GM18498 (cell line): ENCODE results near the gene TMEM82.
A peak's percentile ranks its signal among the peaks of the same experiment; 100 is the strongest.
"Not testable (repeated sequence)": the region's sequence is repeated elsewhere in the genome, so short reads cannot be mapped to it uniquely, and the experiment has no call there.

Source experiments
- ATAC-seq: cut with Tn5 transposase; IDR thresholded peaks from one replicate; pipeline ENCODE4 v1.9.1; 2021; ENCODE audit warnings: mild to moderate bottlenecking, moderate library complexity; ENCODE audit not compliant: unreplicated experiment

Gene TMEM82

DNA sequence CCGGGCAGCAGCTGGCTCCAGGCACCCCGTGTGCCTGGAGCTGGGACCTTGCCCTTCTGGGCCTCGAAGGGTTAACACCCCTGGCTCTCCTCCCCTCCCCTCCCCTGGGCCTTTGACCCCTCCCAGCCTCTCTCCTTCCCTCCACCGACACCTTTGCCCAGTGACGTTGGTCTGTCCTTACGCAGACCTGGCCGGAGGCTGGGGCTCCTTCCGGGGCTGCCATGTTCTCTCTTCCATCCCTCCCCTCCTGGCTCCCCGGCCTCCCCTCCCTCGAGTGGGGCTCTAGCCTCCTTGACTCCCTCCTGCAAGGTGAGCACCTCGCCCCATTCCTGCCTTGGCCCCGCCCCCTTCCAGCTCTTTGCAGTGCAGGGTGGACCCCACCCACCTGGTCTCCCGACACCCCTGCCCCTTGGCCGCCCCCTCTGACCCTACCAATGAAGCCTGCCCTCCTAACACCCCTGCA, at the start of gene TMEM82:
TMEM82 (plus strand) TSS at position 161 of the 463 bp plus-strand sequence; CDS start at position 222, 61 bp downstream.
- no peak for ATAC-seq

DNA sequence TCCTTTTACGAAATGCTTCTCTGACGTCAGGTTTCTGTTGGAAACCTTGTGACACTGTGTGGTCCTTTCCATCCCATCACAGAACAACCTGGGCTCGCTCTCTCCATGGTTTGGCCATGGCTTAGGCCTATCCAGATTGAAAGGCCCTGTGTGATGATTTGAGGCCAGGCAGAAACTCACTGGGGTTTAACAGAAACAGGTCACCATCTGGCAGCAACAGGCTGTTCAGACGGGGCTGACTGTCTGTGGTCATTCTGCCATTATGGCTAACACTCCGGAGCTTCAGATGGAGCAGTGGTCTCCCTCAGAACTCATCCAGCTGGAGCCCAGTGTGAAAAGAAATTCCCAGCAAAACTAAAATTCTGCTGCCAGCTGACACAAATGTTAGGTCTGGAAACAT, 48.9 kb upstream of the TMEM82 start:
- no peak for ATAC-seq

DNA sequence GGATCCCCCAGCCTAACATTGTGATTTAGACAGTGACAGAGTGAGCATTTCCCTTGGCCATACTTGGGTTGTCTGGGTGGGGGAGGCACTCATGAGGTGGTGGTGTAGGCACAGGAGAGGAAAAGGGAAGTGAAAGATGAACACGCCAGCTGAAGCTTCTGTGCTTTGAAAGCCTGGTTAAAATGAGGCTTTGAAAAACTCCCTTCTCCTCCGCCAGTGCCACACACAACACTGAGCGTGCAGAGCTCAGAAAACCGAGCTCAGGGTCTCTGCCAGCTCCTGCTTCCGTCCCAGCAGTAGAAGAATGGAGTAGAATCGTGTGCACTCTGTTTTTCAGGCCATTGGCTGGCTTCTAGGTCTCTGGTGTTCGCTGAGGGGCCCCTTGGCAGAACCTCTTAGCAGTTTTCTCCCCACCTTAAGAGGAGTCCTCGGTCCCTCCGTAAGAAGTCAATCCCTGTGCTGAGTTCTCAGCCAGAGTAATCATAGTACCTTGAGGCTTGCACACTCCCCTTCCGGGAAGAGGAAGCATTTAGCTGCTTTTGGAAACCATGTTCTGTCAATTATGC, 45.3 kb upstream of the TMEM82 start:
- peak; percentile 90 for ATAC-seq

DNA sequence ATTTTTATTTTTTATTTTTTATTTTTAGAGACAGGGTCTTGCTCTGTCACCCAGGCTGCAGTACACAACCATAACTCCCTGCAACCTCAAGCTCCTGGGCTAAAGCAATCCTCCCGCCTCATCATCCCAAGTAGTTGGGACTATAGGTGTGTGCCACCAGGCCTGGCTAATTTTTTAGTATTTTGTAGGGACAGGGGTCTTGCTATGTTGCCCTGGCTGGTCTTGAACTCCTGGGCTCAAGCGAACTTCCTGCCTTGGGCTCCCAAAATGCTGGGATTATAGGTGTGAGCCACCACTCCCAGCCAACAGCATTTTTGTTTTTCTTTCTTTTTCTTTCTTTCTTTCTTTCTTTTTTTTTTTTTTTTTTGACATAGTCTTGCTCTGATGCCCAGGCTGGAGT, 44.1 kb upstream of the TMEM82 start:
- ATAC-seq, result no peak

DNA sequence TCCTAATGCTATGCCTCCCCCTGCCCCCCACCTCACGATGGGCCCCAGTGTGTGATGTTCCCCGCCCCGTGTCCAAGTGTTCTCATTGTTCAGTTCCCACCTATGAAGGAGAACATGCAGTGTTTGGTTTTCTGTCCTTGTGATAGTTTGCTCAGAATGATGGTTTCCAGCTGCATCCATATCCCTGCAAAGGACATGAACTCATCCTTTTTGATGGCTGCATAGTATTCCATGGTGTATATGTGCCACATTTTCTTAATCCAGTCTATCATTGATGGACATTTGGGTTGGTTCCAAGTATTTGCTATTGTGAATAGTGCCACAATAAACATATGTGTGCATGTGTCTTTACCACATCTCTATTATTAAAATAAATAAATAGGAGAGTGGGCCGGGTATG, 43.0 kb upstream of the TMEM82 start:
- ATAC-seq, result not testable (repeated sequence)

DNA sequence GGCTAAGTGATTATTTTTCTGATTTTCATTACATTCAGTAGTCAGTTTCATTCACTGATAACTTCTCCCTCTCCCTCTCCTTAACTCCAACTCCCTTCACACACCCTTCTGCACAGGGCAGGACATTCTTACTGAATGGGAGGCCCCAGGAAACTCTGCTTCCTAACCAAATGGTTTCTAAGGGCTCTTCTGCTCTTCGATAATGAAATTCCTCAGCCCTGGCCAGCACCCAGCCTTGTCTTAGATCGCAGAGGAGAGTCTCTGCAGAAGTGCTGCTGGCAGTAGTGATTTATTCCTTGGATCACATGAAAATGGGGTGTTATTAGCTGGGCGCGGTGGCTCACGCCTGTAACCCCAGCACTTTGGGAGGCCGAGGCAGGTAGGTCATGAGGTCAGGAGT, 41.8 kb upstream of the TMEM82 start:
- no peak for ATAC-seq

DNA sequence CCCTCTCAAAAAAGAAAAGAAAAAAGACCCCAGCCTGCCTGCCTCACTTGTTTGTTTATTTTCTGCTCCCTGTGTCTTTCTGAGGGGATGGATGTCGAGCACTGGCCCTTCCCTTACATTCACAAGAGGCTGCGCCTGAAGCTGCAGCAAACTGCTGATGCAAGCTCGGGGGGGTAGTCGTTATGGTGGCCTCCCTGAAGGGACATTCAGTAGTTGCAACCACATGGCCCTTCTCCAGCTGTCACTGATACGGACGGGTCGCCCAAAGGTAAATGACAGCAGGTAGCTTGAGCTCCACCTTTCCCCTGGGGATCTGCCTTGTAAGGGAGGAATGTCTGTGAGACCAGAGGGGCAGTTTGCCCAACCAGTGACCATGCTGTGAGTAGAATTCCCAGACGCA, 40.5 kb upstream of the TMEM82 start:
- ATAC-seq, result no peak

DNA sequence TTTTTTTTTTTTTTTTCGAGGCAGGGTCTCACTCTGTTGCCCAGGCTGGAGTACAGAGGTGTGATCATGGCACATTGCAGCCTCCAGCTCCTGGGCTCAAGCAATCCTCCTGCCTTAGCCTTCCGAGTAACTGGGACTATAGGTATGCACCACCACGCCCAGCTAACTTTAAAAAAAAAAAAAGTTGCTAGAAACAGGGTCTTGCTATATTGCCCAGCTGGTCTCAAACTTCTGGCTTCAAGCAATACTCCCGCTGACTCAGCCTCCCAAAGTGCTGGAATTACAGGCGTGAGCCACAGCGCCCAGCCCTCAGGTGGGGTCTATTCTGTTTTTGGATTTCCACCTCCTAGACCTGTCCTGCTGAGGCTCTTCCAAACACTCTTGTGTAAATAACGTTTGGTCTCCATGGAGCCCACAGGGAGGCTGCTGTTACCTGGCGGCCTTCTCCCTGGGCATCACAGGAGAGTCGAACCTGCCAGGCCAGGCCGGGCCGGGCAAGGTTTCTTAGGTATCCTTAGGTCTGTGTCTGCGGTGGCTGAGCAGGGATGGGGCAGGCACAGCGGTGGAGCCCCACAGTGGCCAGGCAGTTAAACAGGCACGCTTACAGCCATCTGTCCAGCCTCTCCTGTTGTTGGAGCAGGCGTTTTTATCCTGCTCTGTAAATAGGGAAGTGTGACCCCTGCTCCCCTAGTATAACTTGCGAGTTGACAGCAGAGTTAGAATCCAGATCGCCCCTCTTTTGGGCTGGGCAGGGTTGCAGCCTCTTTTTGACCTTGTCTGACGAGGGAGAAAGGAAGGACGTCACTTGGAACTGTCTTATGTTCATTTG, 39.4 kb upstream of the TMEM82 start:
- no peak for ATAC-seq

DNA sequence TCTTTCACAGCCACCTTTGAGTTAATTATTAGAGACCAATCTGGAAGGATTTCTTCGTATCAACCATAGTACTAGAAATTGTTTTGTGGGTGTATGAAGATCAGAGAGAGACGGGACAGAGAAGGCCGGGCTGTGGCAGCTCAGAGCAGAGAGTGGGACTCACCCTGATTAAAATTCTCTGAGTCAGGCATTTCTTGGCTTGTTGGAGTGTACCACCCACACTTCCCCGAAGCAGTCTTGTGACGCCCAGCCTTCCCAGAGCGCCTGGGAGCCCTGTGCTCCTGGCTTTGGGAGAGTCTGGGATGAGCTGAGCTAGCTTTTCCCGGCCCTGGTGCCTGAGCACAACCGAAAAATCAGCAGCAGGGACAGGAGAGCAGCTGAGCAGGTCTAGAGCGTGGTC, 38.7 kb upstream of the TMEM82 start:
- no peak for ATAC-seq

DNA sequence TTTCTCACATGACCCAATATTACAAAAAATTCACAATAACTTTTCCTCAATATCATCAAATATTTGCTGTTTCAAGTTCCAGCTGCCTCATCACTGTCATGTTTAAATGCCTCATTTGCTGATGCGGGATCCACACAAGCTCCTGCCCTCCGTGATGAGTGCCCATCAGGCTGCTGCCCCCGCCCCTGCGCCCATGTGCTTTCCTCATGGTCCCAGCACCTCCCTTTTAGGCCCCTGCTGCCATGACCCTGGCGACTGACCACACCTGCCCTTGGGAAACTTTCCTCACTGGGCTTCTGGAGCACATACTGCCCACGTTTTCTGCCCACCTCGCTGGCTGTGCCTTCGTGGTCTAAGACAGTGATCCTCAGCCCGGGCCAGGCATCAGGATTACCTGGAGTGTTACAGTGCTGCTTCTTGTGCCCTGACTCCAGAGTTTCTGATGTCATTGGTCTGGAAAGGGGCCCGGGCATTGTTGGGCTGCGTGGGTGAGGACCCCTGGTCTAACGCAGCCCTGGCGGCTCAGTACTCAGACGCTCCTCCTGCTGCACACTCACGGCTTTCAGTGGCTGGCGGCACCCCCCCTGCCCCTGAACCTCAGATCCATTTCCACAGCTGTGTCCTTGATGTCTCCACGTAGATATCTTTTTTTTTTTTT, 37.6 kb upstream of the TMEM82 start:
- no peak for ATAC-seq

DNA sequence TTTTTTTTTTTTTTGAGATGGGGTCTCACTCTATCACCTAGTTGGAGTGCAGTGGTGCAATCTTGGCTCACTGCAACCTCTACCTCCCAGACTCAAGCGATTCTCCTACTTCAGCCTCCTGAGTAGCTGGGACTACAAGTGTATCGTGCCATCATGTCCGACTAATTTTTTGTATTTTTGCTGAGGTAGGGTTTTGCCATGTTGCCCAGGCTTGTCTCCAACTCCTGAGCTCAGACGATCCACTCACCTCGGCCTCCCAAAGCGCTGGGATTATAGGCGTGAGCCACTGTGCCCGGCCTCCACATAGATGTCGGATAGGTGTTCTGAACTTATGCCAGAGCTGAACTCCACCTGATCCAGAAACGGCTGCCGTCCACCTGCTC, 37.1 kb upstream of the TMEM82 start:
- ATAC-seq, result no peak

DNA sequence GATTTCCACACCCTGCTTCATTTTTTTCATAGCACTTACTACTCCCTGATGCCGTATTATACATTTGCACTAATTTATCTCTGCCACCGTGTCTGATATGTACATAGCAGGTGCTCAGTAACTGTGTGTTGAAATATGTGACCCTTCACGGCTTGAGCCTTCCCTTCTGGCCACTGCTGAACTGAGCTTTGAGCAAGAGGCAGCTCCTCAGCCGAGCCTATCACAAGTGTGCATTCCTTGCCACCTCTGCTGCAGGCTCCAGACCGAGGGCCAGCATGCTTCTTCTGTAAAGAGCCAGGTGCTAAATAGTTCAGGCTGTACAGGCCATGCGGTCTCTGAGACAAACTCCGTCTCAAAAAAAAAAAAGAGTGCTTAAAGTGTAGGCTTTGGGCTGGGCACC, 35.5 kb upstream of the TMEM82 start:
- no peak for ATAC-seq

DNA sequence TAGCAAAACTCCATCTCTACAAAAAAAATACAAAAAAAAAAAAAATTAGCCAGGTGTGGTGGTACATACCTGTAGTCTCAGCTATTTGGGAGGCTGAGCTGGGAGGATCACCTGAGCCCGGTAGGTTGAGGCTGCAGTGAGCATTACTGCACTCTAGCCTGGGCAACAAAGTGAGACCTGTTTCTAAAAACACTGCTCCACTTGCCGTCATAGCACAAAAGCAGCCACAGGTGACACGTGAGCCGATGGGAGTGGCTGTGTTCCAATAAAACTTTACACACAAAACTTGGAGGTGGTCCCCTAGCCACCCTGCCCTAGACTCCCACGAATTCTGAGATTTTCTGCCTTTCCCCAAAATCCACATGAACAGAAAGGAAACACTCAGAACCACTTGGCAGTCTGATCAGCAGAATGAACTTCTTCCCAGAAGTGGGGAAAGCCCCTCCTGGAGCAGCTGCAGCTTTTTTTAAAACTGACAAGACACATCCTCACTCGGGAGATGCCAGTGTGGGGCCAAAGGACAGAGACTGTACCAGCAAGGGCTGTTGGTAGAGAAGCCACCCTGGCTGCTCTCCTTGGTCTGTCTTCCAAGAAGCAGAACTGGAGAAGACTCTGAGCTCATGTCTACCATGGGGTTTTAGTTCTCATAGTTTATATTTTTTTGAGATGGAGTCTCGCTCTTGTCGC, 34.9 kb upstream of the TMEM82 start:
- ATAC-seq, result no peak

DNA sequence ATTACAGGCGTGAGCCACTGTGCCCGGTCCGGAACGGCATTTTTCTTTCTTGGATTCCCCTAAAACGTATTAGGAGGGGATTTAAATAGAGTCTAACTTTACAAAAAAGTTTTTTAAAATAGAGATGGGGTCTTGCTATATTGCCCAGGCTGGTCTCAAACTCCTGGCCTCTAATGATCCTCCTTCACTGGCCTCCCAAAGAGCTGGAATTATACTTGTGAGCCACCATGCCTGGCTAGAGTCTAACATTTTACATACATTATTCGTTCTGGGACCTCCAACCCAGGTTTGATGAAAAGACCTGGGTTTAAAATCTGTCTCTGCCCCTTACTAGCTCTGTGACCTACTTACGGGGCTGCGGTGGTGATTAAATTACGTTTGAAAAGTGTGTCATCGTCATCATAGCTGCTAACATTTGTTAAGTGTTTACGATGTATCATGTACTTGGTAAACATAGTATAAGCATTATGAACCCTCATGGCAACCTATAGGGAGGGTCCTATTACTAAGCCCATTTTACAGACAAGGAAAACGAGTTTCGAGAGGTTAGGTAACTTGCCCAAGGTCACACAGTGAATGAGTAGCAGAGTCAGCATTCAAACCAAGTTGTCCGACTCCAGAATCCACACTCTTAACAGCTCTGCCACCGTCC, 33.7 kb upstream of the TMEM82 start:
- ATAC-seq, result no peak

DNA sequence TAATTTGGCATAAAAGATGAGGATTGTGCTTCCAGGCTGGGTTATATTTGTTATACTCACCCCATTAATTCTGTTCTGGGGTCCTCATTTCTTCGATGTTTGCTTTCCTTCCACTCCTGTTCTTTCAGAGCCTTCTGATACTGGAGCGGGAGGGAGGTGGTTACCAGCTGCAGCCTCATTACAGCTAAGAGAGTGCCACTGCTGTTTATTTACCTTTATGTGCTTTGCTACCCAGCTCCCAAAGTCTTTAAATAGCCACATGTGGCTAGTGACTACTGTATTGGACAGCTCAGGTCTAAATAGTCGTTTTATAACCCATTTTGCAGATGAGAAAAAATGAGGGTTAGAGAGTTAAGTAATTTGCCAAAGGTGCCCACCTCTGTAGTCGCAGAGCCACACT, 33.1 kb upstream of the TMEM82 start:
- ATAC-seq, result no peak

DNA sequence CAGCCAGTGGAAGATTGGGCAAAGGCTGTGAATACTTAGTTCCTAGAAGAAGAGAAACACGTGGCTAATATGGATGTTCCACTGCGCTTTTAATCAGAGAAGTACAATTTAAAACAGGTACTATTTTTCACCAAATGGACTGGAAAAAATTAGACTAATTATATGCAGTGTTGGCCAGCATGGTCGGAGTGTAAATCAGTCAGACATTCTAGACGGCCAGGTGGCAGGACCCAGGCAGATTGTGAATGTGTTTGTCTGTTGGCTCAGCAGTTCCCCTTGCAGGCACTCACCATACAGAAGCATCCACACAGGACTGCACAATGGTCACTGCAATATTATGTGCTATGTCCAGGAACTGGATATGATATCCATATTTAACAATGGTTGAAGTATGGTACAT, 30.1 kb upstream of the TMEM82 start:
- ATAC-seq, result no peak

DNA sequence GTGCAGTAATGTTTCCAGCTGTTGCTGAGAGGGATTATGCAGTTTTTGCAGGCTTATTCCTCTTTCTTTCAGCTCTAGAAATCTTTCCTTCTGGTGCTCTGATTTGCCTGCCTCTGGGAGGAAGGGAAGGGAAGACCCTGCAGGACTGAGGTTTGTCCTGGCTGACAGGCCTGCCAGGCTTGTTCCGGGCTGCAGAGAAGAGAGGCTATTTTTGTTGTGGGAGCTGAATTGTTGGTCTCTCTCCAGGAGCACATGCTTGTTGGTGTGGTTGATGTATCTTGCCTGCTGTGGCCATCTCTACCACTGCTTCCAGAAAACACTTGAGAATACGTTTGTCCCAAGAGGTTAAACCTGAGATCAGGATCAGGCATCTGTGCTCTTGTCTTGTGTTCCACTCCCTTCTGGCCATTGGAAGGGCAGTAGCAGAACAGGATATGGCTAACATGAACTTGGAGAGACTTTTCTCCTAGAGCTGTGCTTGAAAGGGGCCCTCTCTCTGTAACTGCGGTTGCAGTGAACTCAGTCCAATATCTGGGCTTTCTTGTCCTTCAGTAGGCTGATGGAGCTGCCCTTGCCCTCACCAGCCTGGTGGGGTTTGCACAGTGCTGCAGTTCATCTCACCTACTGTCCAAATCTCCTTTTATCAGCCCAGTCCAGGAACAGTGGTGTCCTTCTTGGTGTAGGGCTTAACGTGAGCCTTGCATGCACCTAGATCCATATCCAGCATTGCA, 27.7 kb upstream of the TMEM82 start:
- ATAC-seq, result no peak

DNA sequence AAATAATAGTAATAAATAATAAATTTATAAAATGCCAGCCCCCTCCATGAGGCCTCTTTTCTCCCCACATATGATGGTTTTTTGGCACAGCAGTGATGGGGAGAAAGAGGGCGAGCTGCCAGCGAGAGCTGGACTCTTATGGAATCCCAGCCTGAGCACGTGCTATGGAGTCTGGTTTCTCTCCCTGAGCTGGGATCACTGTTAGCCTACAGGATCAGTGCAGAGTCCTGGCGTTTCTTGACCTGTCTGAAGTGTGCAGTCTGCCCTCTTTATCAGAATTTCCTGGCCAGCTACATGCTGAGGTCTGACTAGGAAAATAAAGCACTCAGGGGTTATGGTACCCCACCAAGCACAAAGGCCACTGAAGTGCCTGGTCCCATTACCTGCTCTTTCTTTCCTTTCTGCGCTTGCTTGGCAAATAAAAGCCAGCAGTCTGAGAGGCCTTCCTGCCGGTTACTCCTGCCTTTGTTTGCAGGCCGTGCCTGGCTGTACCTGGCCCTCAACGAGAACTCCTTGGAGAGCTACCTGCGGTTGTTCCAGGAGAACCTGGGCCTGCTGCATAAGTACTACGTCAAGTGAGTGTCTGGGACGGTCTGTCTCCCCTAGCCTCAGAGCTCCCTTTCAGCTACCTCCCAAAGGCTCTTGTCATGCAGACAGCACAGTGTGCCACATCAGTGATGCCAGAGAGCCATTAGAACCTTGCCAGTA, 24.7 kb upstream of the TMEM82 start:
- no peak for ATAC-seq

DNA sequence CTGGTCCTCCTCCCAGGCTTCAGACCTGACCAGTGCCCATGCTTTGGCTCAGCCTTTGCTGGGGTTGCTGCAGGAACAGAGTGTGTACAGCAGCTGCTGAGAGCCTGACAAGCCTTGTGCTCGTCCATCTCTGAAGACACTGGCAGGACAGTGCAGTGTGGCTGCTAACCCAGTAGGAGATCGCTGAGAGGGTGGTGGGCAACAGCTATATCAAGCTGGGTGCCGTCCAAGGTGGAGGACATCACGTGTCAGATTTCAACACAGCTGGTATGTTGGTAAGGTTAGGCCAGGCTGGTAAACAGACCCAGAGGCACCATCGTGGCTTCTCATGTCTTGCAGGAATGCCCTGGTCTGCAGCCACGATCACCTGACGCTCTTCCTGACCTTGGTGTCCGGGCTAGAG, 24.1 kb upstream of the TMEM82 start:
- no peak for ATAC-seq
